K562 (cell line): Measurements from ENCODE around the gene MPDU1. TPM values are rescaled to one million over a fixed set of nuclear protein-coding genes. Genes with fewer than 3 reads are reported as not detected.

Source experiments
- ATF1 ChIP-seq, 2 experiments: fragments of 450-650 bp in 1 of 2; IDR thresholded peaks; 2 replicates each; pipeline ENCODE4 v1.6.1; 2016; ENCODE audit warnings: missing compliant biosample characterization in 1 of 2, missing genetic modification characterization in 1 of 2
- CREB1 ChIP-seq, 2 experiments: sonication (generic) in 1 of 2; formaldehyde crosslinking in 1 of 2; IDR thresholded peaks; 2 replicates each; pipeline versions ENCODE4 v1.6.1 to v1.8.0; 2012 to 2022; ENCODE audit warnings: inconsistent platforms in 1 of 2, mild to moderate bottlenecking in 1 of 2, missing genetic modification reagents in 1 of 2, moderate library complexity in 1 of 2
- CXXC5 ChIP-seq: fragments of 250-450 bp; sonication (Bioruptor Pico); IDR thresholded peaks from 2 replicates; pipeline ENCODE4 v1.8.0; 2022; ENCODE audit warnings: inconsistent platforms, mild to moderate bottlenecking, moderate library complexity
- ETS1 ChIP-seq: conservative IDR thresholded peaks from 2 replicates; pipeline ENCODE4 v1.6.1; 2011; ENCODE audit warnings: low read depth, mild to moderate bottlenecking, low read length; ENCODE audit not compliant: control insufficient read depth
- JUN ChIP-seq, 2 experiments: sonication (generic) in 1 of 2; formaldehyde crosslinking in 1 of 2; IDR thresholded peaks; 2 replicates each; pipeline versions ENCODE4 v1.6.1 to v1.8.0; 2012 to 2022; ENCODE audit warnings: borderline replicate concordance in 2 of 2, mild to moderate bottlenecking in 2 of 2, improper control_type of control experiment in 1 of 2, low read depth in 1 of 2, low read length in 1 of 2, missing genetic modification reagents in 1 of 2
- MBD2 ChIP-seq: sonication (generic); IDR thresholded peaks from 2 replicates; pipeline ENCODE4 v1.6.1; 2016; ENCODE audit warnings: low read depth, borderline replicate concordance
- PHTF2 ChIP-seq: fragments of 250-450 bp; sonication (Bioruptor Pico); IDR thresholded peaks from 2 replicates; pipeline ENCODE4 v1.5.0; 2021; ENCODE audit warnings: mild to moderate bottlenecking
- RCOR1 ChIP-seq, 2 experiments: IDR thresholded peaks; 2 replicates each; pipeline ENCODE4 v1.6.1; 2012; ENCODE audit warnings: low read depth in 2 of 2, low read length in 2 of 2, borderline replicate concordance in 1 of 2, improper control_type of control experiment in 1 of 2
- TFAP4 ChIP-seq: sonication (generic); formaldehyde crosslinking; IDR thresholded peaks from 2 replicates; pipeline ENCODE4 v1.8.0; 2022; ENCODE audit warnings: missing genetic modification reagents, mild to moderate bottlenecking, moderate library complexity, borderline replicate concordance
- THRB ChIP-seq: fragments of 450-650 bp; formaldehyde crosslinking; conservative IDR thresholded peaks from 2 replicates; pipeline ENCODE4 v1.4.0; 2022; ENCODE audit warnings: mild to moderate bottlenecking, missing genetic modification characterization
- ZFP91 ChIP-seq: sonication (generic); formaldehyde crosslinking; IDR thresholded peaks from 2 replicates; pipeline ENCODE4 v1.8.0; 2022; ENCODE audit warnings: mild to moderate bottlenecking, missing genetic modification reagents
- ZFPM2 ChIP-seq: fragments of 250-450 bp; sonication (Bioruptor Pico); IDR thresholded peaks from 2 replicates; pipeline ENCODE4 v1.5.1; 2022; ENCODE audit warnings: mild to moderate bottlenecking
- ZNF197 ChIP-seq: fragments of 200-800 bp; sonication (Bioruptor generic); IDR thresholded peaks from 2 replicates; pipeline ENCODE4 v1.6.1; 2016; ENCODE audit warnings: low read depth, missing genetic modification characterization, missing compliant biosample characterization
- ZNF639 ChIP-seq, 2 experiments: fragments of 200-800 bp in 1 of 2; sonication (Bioruptor generic) in 1 of 2; sonication (generic) in 1 of 2; formaldehyde crosslinking in 1 of 2; IDR thresholded peaks in 1 of 2; conservative IDR thresholded peaks in 1 of 2; 2 replicates each; pipeline versions ENCODE4 v1.5.0 to v1.6.1; 2016 to 2020; ENCODE audit warnings: missing compliant biosample characterization in 1 of 2, missing genetic modification characterization in 1 of 2, missing genetic modification reagents in 1 of 2
- ZNF766 ChIP-seq: fragments of 200-800 bp; sonication (Bioruptor generic); conservative IDR thresholded peaks from 2 replicates; pipeline ENCODE4 v1.6.1; 2016; ENCODE audit warnings: missing genetic modification characterization, missing compliant biosample characterization
- ZNF77 ChIP-seq: fragments of 250-450 bp; sonication (Bioruptor Pico); IDR thresholded peaks from 2 replicates; pipeline ENCODE4 v1.5.0; 2020
- polyA plus RNA-seq, 8 experiments: library from polyadenylated mRNA; depleted of rRNA in 4 of 8; stranded (reverse) in 5 of 8; unstranded in 3 of 8; fragments of >200 nt; fragmentation: Nextera tagmentation in 2 of 8; fragmentation: Illumina TruSeq in 1 of 8; extraction: Ambion mirVana in 2 of 8; extraction: Trizol in 1 of 8; gene quantifications; 2 replicates each; pipeline versions ENCODE4 v1.2.1 to v1.2.3, GENCODE V29; 2011 to 2014; ENCODE audit warnings: inconsistent platforms in 1 of 8, missing spikeins in 1 of 8
- total RNA-seq, 7 experiments: library from RNA; depleted of rRNA in 6 of 7; stranded (reverse); fragments of >200 nt in 6 of 7; fragmentation: Illumina TruSeq in 2 of 7; extraction: Trizol in 2 of 7; gene quantifications; 2 replicates each; pipeline versions ENCODE4 v1.2.1 to v1.2.3, GENCODE V29; 2011 to 2021; ENCODE audit warnings: low replicate concordance in 1 of 7

MPDU1 gene
- total and polyA plus RNA-seq, 9 of the 15 experiments (the other 6 are each of a cell fraction or from before 2014, with no cell fraction given) = 4.9 to 179 (median 77.1) TPM

GRCh38 chr17:7614425-7615264, 31.0 kb downstream of the MPDU1 start, which contains the start of gene FXR2 (continued):
- TF ChIP-seq ZFP91 (no peak), MBD2 (peak; percentile 35; the same call in 1 of the 2 replicates), JUN (IDR thresholded peaks at IDR 0.05; ENCODE audit: borderline replicate concordance, low read depth, low read length) (0 out of 2 replicates have a peak, but pooled peaks have one; percentile 3), JUN (CRISPR knock-in tag; IDR thresholded peaks at IDR 0.05; ENCODE audit: borderline replicate concordance) (no peak), THRB (CRISPR knock-in tag) (no peak), ETS1 (no peak), ZNF639 (CRISPR knock-in tag; conservative IDR thresholded peaks at IDR 0.05 in 1 of 2, IDR thresholded peaks at IDR 0.05 in 1 of 2) (peak in 1 of 2 experiments; percentile 58; a peak in 2 of 4 replicates), ZFPM2 (CRISPR knock-in tag) (no peak), RCOR1 (IDR thresholded peaks at IDR 0.05; ENCODE audit: borderline replicate concordance in 1 of 2, low read depth in 2 of 2, low read length in 2 of 2) (no peak), ZNF77 (CRISPR knock-in tag) (no peak), CREB1 (IDR thresholded peaks at IDR 0.05) (0 out of 2 replicates have a peak, but pooled peaks have one; percentile 23), CREB1 (CRISPR knock-in tag; IDR thresholded peaks at IDR 0.05) (peak; percentile 68; the same call in 1 of the 2 replicates), TFAP4 (CRISPR knock-in tag) (peak; percentile 69; the same call in 1 of the 2 replicates), PHTF2 (no peak), ZNF766 (CRISPR knock-in tag) (no peak), ZNF197 (CRISPR knock-in tag) (no peak), CXXC5 (peak; percentile 36), ATF1 (CRISPR knock-in tag; IDR thresholded peaks at IDR 0.05) (no peak), ATF1 (tag; IDR thresholded peaks at IDR 0.05) (peak; percentile 76)
